Activated gamma-delta T cell treated with Interleukin-2 at 50 U/mL for 16 hours (primary cell): ENCODE data around the gene SKIC8.

ENCODE experiments used
- DNase-seq: peaks from one replicate; pipeline ENCODE4 v3.0.0-alpha.2; 2020

Gene SKIC8

GRCh38 chr15:78299101-78299930 is at the start of gene SKIC8:
SKIC8 (minus strand) TSS chr15:78299609; CDS start chr15:78295686, 3,923 bp downstream.
- DNase-seq, result peak; percentile 84

- DNase-seq, result no peak
Observed at GRCh38 chr15:78347586-78348543, 48.5 kb upstream of the SKIC8 start.

- DNase-seq, result no peak
Observed at GRCh38 chr15:78345396-78346125, 46.2 kb upstream of the SKIC8 start.

- DNase-seq, result no peak
Observed at GRCh38 chr15:78343276-78344060, 44.1 kb upstream of the SKIC8 start.

DNA sequence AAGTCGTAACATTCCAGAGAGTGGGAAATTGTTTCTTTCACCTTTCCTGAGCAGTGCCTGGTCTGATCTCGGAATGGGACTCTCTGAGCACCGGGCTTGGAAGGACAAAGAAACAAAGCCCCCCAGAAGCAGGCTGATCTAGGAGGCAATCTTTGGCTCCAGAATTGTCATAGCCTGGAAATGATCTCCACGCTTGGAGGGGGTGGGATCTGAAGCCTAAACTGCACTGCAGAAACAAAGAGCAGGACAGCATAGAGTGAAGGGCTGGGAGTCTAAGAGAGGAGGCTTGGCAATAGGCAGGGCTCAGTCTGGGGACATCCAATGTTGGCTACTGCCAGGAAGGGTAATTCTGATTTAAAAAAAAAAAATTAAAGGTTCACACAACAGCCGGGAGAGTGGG is 42.6 kb upstream of the SKIC8 start:
- no peak for DNase-seq

DNA sequence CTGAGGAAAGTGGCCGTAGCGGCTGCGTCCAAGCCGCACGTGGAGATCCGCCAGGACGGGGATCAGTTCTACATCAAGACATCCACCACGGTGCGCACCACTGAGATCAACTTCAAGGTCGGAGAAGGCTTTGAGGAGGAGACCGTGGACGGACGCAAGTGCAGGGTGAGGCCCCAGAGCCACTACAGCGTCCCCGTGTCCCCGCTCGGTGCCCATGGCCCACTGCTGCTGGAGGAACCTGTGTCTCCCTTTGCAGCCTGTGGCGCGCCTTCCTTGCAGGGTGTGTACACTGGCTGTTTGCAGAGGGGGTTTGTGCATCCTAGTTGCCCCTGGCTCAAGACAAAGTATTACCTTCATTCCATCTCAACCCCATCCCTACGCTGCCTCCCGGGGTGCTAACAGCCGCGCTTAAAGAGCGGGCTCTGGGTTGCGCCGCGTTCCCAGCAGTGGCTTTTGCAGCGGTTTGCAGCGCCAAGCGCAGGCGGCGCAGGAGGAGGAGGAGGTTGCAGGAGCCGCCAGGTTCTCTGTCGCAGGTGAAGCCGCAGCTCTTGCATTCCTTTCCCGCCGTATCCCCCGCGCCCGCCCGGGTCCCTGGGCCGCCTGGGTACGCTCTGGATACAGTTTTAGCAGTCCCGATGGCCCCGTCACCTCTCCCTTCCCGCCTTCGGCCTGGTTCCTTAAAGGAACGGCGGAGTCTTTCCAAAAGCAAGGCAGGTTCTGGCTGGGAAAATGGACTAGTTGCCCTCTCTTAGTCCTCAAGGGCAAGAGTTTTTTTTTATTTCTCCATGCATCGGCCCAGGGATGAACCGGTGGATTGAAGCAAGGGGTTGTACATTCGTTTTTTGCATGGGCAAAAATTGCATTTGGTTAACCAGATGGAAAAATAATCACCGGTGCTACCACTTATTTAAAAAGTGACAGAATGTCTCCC is 41.9 kb upstream of the SKIC8 start:
- DNase-seq, result no peak

GRCh38 chr15:78340231-78341056 is 41.0 kb upstream of the SKIC8 start, which contains the start of gene CRABP1:
CRABP1 (plus strand) TSS chr15:78340353; CDS start chr15:78340429, 76 bp downstream.
- DNase-seq, result no peak

- DNase-seq, result no peak
Observed at GRCh38 chr15:78339559-78339958, 40.1 kb upstream of the SKIC8 start.

DNA sequence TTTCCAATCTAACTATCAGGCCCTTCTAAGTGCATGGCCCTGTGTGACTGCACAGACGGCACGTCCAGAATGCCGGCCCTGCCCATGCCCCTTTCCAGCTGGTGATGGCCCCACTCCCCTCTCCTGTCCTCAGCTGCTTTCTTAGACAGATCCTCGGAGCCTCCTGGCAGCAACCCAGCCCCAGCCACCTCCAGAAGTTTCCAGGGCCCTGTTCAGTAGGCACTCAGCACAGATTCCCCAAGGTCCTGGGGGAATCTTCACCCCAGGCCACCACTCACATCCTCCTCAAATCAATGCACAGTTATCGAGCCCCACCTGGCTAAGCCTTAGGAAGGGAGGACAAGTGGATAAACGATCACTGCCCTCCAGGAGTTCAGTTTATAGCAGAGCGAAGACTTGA is 39.4 kb upstream of the SKIC8 start:
- no peak for DNase-seq

DNA sequence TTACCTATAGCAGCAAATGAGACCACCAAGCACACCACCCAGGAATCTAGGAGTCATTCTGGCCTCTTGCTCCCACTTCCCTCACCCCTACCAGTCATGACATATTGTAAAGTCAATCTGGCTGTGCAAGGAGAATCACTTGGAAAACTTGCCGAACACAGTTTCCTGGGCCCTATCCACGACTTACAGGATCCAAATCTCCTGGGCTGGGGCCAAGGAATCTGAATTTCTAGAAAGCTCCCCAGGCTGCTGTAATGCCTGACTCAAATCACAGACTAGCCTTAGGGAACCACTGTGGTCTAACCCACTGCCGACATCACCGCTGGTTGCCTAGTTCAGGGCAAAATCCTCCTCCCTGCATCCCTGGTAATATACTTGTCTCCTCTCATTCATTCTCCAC is 36.6 kb upstream of the SKIC8 start:
- no peak for DNase-seq

GRCh38 chr15:78334845-78335244 is 35.4 kb upstream of the SKIC8 start:
- no peak for DNase-seq

DNA sequence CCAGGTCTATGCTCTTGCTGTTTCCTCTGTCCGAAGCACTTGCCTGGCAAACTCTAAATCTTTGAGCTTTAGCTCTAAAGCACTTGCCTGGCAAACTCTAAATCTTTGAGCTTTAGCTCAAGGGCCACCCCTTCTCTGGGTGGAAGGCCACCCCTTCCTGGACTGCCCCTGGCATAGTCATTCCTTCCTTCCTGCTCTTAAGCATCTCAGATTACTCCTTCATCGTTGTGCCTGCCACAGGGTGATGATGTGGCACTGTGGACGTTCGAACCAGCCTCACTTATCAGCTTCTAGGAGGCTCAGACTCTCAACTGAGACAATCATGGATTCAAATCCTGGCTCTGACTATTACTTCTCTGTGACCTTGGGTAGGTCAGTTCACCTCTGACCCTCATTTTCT is 30.2 kb upstream of the SKIC8 start:
- no peak for DNase-seq

GRCh38 chr15:78327466-78327865 is 28.1 kb upstream of the SKIC8 start:
- DNase-seq, result no peak

DNA sequence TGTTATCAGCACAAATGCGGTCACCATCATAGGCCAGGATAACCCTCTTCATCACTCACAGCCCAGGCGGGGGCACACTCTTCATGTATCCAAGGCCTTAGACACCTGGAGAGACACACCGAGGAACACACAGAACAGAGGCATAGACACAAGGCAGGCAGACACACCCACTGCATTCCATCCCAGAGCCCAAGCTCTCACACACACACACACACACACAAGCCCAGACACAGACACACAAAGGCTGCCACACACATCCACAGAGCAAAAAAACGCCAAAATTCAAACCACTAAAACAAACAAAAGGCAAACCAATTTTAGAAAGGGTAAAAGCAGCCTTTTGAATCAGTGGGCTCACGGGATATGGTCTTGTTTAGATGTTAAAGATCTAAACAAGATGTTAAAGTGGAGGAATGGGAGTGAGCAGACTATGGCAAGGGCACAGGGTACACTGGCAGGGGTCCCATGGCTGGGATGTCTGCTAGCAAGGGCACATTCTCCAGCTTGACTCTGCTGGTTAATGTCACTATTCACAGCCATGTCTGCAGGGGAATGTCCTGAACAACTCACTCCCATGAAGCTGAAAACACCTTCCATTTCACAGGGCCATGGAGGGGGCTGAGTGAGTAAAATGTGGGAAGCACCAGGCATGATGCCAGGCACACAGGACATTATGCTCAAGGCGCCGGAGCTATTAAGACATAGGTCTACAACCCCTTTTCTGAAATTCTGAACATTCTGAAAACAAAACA is 25.9 kb upstream of the SKIC8 start:
- no peak for DNase-seq

- no peak for DNase-seq
Observed at GRCh38 chr15:78324144-78324543, 24.7 kb upstream of the SKIC8 start.

GRCh38 chr15:78323693-78324092 is 24.3 kb upstream of the SKIC8 start:
- no peak for DNase-seq

GRCh38 chr15:78322724-78323521 is 23.5 kb upstream of the SKIC8 start:
- DNase-seq, result no peak

DNA sequence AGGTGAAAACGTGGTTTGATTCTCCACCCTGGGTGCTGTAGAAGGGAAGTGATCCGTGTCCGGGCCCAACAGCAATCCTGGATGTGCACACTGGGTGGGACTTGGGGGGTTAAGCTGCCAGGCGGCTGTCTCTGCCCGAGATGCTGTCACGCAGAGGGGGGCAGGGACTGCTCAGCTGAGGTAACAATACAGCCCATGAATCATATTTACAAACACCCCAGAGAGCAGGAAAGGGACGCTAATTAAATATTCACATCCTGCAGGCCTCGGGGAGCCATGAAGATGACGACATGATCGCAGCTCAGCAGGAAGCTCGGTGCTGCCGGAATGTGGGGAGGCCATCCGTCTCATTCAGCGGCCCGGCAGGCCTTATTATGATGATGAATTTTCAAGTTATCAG is 22.8 kb upstream of the SKIC8 start:
- DNase-seq, result no peak
